Breast epithelium (tissue), 3 donors: ENCODE data around the gene MAP3K6.

Experiments
- POLR2AphosphoS5 ChIP-seq, 3 donors: sonication (generic); formaldehyde crosslinking; IDR thresholded peaks; one replicate each; pipeline ENCODE4 v1.6.1; 2017; ENCODE audit warnings: antibody characterized with exemption in 3 of 3
- TF ChIP-seq, protein P1 (sequence below), 3 donors: fragments of 450-650 bp; IDR thresholded peaks; one replicate each; pipeline ENCODE4 v1.5.1; 2016 to 2017; ENCODE audit warnings: antibody characterized with exemption in 3 of 3, mild to moderate bottlenecking in 3 of 3, moderate library complexity in 3 of 3

DNA sequence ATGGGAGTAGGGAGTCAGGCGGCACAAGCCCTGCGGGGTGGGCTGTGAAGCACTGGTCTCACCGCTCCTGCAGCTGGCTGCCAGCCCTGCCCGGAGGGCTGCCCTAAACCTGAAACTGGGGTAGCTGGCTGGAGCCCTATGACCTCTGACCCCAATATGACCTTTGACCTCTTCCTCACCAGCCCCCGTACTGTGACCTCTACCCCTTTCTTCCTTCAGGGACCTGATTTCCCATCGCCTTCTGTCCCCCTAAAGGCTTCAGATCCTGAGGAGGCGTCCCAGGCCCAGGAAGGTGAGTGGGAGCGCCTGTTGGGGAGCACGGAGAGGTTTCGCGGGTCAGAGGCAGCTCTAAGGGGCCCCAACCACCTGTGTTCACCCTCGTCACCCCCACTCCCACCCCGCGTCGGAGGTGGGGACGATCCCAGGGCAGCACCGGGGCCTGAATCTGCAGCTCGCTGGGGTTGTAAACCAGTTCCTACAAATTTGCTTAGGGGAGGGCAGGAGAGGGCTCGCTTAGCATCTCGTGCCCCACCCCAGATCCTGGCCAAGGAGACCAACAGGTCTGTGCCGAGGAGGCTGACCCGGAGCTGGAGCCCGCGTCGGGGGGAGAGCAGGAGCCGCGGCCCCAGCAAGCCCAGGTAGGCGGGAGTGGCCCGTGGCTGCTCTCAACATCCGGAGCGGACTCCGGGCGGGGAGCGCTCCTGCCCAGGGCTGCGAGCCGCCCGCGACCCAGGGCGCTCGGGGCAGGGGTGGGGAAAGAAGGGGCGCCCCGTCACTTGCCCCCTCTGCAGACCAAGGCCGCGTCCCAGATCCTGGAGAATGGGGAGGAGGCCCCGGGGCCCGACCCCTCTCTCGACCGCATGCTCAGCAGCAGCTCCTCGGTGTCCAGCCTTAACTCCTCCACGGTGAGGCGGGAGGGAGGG is 17.6 kb downstream of the MAP3K6 start:
- TF ChIP-seq, protein P1, sequence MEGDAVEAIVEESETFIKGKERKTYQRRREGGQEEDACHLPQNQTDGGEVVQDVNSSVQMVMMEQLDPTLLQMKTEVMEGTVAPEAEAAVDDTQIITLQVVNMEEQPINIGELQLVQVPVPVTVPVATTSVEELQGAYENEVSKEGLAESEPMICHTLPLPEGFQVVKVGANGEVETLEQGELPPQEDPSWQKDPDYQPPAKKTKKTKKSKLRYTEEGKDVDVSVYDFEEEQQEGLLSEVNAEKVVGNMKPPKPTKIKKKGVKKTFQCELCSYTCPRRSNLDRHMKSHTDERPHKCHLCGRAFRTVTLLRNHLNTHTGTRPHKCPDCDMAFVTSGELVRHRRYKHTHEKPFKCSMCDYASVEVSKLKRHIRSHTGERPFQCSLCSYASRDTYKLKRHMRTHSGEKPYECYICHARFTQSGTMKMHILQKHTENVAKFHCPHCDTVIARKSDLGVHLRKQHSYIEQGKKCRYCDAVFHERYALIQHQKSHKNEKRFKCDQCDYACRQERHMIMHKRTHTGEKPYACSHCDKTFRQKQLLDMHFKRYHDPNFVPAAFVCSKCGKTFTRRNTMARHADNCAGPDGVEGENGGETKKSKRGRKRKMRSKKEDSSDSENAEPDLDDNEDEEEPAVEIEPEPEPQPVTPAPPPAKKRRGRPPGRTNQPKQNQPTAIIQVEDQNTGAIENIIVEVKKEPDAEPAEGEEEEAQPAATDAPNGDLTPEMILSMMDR (IDR thresholded peaks at IDR 0.05) = no peak
- TF ChIP-seq POLR2AphosphoS5 (IDR thresholded peaks at IDR 0.05) = no peak
